Effector memory CD8-positive, alpha-beta T cell (primary cell): ENCODE results near the gene GRN.

Experiments used
- ATAC-seq: fragments of 150-1000 bp; cut with Tn5 transposase; replicated peaks from 2 replicates; pipeline ENCODE4 v1.10.0; 2021; ENCODE audit warnings: mild to moderate bottlenecking, moderate library complexity
- DNase-seq, 3 experiments: peaks; one replicate each; pipeline ENCODE4 v3.0.0; 2021
- H3K27ac Mint-ChIP-seq, 2 donors: one replicate each; pipeline ENCODE4 v1.8.0; 2022; ENCODE audit warnings: mild to moderate bottlenecking in 2 of 2, mixed read lengths in 2 of 2, moderate library complexity in 2 of 2
- H3K27me3 Mint-ChIP-seq, 2 donors: one replicate each; pipeline ENCODE4 v1.8.0; 2022; ENCODE audit warnings: mixed read lengths in 2 of 2
- H3K36me3 Mint-ChIP-seq: one replicate; pipeline ENCODE4 v1.8.0; 2022; ENCODE audit warnings: mild to moderate bottlenecking, moderate library complexity, mixed read lengths; ENCODE audit not compliant: insufficient read depth
- H3K4me1 Mint-ChIP-seq, 2 donors: one replicate each; pipeline ENCODE4 v1.8.0; 2022; ENCODE audit warnings: low read depth in 2 of 2, mixed read lengths in 2 of 2
- H3K4me3 Mint-ChIP-seq, 2 donors: one replicate each; pipeline ENCODE4 v1.8.0; 2022; ENCODE audit warnings: mild to moderate bottlenecking in 2 of 2, mixed read lengths in 2 of 2, moderate library complexity in 2 of 2
- H3K9me3 Mint-ChIP-seq, 2 donors: one replicate each; pipeline ENCODE4 v1.8.0; 2022; ENCODE audit warnings: mixed read lengths in 2 of 2
- total RNA-seq, 9 experiments: gene quantifications; one replicate each; lab custom pipeline; 2026; lab: John Stamatoyannopoulos, UW

GRN gene
- 8.1 to 32.5 (median 19.0) reads per million in 9 experiments for total RNA-seq

DNA sequence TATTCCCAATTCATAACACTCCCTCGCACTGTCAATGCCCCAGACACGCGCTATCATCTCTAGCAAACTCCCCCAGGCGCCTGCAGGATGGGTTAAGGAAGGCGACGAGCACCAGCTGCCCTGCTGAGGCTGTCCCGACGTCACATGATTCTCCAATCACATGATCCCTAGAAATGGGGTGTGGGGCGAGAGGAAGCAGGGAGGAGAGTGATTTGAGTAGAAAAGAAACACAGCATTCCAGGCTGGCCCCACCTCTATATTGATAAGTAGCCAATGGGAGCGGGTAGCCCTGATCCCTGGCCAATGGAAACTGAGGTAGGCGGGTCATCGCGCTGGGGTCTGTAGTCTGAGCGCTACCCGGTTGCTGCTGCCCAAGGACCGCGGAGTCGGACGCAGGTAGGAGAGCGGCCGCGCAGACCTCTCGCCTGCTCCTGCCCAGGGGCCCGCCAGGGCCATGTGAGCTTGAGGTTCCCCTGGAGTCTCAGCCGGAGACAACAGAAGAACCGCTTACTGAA lies at the start of gene GRN:
Gene GRN, plus strand, starts transcription at position 364 of the 515 bp plus-strand sequence. CDS start 3,863 bp downstream, outside the sequence.
- Mint-ChIP-seq H3K36me3 (peaks cover 6% of the 10 kb centered on the region), H3K4me3 (peak within 1 kb of the TSS; percentile 87 to 93), H3K4me1 (peaks cover 28 to 29% of the 10 kb centered on the region in 2 donors), H3K27me3 (peaks cover 17 to 33% of the 10 kb centered on the region in 2 donors), H3K27ac (peak within 1 kb of the TSS; percentile 20 to 80), H3K9me3 (no peaks in the 10 kb centered on the region)
- peak; percentile 97 for ATAC-seq
- peak; percentile 76 to 86 (median 78) for DNase-seq

DNA sequence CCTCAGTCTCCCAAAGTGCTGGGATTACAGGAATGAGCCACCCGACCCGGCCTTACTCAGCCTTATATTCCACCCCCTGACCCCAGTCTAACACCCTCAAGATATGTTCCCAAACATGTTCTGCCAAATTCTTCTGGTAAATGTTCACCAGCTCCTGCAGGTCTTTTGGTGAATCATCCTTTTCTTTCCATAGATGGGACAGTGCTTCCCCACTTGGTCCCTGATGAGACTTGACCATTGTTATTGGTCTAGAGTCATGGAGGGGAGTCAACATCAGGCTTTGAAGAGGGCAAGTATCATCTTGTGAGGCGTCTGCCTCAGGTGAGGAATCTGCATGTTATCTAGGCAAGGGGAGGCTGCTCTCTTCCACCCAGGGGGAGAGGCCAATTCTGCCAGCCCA lies 47.1 kb upstream of the GRN start:
- no peaks in the 10 kb centered on the region for H3K9me3 Mint-ChIP-seq
- H3K27ac Mint-ChIP-seq, result no peak overlapping the region
- H3K27me3 Mint-ChIP-seq, result peaks cover 20 to 50% of the 10 kb centered on the region in 2 donors
- no peaks in the 10 kb centered on the region for H3K36me3 Mint-ChIP-seq
- DNase-seq, result no peak
- no peaks in the 10 kb centered on the region for H3K4me1 Mint-ChIP-seq
- no peak overlapping the region for H3K4me3 Mint-ChIP-seq
- no peak for ATAC-seq

DNA sequence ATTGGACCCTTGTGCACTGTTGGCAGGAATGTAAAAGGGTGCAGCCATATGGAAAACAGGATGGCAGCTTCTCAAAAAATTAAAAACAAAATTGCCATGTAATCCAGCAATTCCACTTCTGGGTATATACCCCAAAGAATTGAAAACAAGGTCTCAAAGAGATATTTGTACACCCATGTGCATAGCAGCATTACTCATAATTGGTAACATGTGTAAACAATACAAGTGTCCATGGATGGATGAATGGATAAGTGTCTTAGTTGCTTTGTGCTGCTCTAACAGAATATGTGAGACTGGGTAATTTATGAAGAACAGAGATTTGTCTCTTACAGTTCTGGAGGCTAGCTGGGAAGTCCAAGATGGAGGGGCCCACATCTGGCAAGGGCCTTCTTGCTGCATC lies 40.5 kb upstream of the GRN start:
- no peaks in the 10 kb centered on the region for H3K9me3 Mint-ChIP-seq
- H3K27me3 Mint-ChIP-seq, result peaks cover 44 to 82% of the 10 kb centered on the region in 2 donors

DNA sequence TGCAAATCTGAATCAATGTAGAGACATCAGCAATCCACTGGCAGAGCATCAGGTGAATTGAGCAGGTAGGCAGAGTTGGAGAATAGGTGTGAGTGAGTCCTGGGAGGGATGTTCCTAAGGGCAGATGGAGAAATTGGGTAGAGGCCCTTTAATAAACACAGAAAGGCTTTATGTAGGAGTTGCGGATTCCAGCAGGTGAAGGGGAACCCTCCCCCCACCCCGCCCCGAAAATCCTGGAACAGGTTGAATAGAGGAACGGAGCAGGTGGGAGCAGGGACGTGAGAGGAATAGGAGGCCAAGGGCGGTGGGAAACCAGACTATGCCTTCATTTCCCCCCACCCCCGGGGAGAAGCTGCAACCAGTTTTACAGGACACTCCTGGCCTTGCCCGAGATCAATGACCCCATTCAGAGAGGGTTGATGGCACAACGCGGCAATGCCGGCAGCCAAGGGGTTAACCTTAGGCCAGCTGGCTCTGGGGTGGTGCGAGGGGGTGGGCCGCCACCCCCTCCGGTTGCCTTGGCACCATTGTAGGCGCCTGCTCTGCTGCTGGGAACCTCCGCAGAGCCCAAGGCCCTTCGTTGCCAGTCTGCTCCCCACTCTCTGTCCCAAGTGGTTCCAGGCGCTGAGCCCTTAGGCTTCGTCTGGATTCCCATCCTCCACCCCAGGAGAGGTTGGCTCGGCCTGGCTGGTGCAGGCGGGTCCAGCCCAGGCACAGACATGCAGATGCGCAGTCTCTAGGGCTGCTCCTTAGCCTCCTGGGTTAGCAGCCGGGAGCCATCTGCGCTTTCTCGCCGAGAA lies 37.5 kb upstream of the GRN start:
- Mint-ChIP-seq H3K4me1 (peaks cover 8 to 17% of the 10 kb centered on the region in 2 donors), H3K27me3 (peaks cover 28 to 73% of the 10 kb centered on the region in 2 donors), H3K36me3 (peaks cover 2% of the 10 kb centered on the region), H3K9me3 (no peaks in the 10 kb centered on the region), H3K4me3 (peak overlapping the region; percentile 45 to 60), H3K27ac (no peak overlapping the region)
- DNase-seq (peak in 1 of 3 experiments; percentile 24), ATAC-seq (peak; percentile 31)

More for the DNA sequence above, 40.5 kb upstream of the GRN start:
- Mint-ChIP-seq H3K4me1 (peaks cover 8 to 11% of the 10 kb centered on the region in 2 donors), H3K4me3 (no peak overlapping the region), H3K27ac (no peak overlapping the region), H3K36me3 (peaks cover 2% of the 10 kb centered on the region)
- DNase-seq (no peak), ATAC-seq (no peak)

DNA sequence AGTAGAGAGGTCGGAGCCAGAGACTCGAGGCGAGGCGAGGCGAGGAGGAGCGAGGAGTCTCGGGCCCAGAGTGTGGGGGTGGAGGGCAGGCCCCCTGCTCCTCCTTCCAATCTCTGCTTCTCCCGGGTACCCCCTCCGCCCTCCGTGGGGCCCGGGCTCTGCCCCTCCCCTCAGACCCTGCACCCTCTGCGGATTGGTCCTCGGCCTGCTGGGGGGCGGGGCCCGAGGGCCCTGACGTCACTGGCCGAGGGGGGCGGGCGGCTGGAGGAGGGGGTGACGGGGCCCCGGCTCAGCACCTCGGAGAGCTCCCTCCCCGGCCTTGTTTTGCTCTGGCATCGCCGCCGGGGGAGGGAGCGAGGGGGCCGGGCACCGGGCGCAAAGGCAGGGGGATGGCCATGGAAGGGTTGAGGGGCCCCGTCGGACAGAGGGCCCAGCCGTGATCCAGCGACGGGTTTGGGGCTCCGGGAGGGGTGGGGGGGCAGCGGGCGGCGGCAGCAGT lies 36.7 kb upstream of the GRN start, which contains the start of gene RUNDC3A:
Gene RUNDC3A, plus strand, starts transcription at position 282 of the 499 bp plus-strand sequence. CDS start 232 bp downstream, outside the sequence.
- peaks cover 8 to 17% of the 10 kb centered on the region in 2 donors for H3K4me1 Mint-ChIP-seq
- peaks cover 2% of the 10 kb centered on the region for H3K36me3 Mint-ChIP-seq
- H3K27ac Mint-ChIP-seq, result no peak within 1 kb of the TSS
- H3K27me3 Mint-ChIP-seq, result peaks cover 21 to 74% of the 10 kb centered on the region in 2 donors
- ATAC-seq (peak; percentile 91), DNase-seq (peak; percentile 80 to 83 (median 82))
- peak within 1 kb of the TSS; percentile 45 to 60 for H3K4me3 Mint-ChIP-seq
- H3K9me3 Mint-ChIP-seq, result no peaks in the 10 kb centered on the region

DNA sequence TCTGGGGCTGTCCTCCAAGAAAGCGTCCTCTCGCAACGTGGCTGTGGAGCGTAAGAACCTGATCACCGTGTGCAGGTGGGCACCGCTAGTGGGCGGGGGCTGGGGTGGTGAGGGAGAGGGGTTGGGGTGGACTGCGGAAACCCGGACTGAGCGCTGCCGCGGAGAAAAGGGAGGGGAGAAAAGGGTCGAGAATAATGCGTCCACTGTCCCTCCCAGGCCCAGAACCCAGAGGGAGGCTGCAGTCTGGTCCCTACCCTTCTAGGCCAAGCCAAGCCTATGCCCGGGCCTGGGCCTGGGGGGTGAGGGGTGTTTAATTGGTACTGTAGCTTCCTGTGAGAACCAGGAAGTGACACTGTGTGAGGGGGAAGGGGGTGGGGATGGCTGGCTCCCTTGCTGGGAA lies 36.2 kb upstream of the GRN start:
- H3K36me3 Mint-ChIP-seq, result peaks cover 2% of the 10 kb centered on the region
- no peak overlapping the region for H3K27ac Mint-ChIP-seq
- DNase-seq, result no peak
- peaks cover 8 to 17% of the 10 kb centered on the region in 2 donors for H3K4me1 Mint-ChIP-seq
- no peaks in the 10 kb centered on the region for H3K9me3 Mint-ChIP-seq
- no peak for ATAC-seq
- peaks cover 25 to 74% of the 10 kb centered on the region in 2 donors for H3K27me3 Mint-ChIP-seq
- peak overlapping the region; percentile 45 to 60 for H3K4me3 Mint-ChIP-seq

DNA sequence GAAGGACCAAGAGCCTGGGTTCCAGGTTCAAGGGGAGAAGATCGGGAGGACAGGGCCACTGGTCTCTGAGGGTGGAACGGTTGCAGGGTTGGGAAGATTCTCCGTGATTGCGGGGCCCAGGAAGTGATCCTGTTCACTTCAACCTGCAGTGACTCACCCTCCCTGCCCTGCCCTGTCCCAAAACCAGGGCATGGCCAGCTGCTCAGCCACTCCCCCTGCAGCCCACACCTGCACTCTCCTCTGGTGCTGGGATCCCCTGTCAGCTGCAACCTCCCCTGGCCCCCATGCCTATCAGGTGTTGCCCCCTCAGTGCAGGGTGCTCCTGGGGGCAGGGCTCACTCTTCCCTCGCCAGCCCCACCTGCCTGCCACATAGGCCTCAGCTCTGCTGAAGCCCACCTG lies 35.6 kb upstream of the GRN start:
- Mint-ChIP-seq H3K4me1 (peaks cover 4 to 14% of the 10 kb centered on the region in 2 donors), H3K36me3 (peaks cover 2% of the 10 kb centered on the region), H3K9me3 (no peaks in the 10 kb centered on the region), H3K4me3 (peak overlapping the region; percentile 45 to 60), H3K27ac (no peak overlapping the region), H3K27me3 (peaks cover 30 to 74% of the 10 kb centered on the region in 2 donors)
- ATAC-seq, result no peak
- DNase-seq, result no peak

DNA sequence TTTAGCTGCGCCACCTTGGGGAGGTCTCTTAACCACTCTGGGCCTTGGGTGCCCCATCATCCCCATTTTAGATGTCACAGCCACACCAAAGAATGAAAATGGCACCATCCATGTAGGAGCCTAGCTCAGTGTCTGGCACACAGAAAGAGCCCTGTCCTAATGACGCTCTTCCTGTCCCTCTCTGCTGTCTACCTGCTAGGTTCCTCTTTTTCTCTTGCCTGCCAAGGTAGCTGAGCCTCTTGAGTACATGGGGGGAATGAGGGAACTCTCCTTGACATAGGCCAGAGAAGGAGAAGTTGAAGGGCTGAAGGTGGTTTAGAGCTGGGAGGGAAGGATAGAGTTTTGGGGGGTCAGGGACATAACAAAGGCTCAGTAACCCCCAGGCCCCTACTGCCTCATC lies 34.9 kb upstream of the GRN start:
- H3K27ac Mint-ChIP-seq, result no peak overlapping the region
- H3K4me1 Mint-ChIP-seq, result peaks cover 4 to 14% of the 10 kb centered on the region in 2 donors
- peaks cover 2% of the 10 kb centered on the region for H3K36me3 Mint-ChIP-seq
- no peak for ATAC-seq
- DNase-seq, result no peak
- H3K4me3 Mint-ChIP-seq, result peak overlapping the region in 1 of 2 donors; percentile 45
- no peaks in the 10 kb centered on the region for H3K9me3 Mint-ChIP-seq
- peaks cover 24 to 70% of the 10 kb centered on the region in 2 donors for H3K27me3 Mint-ChIP-seq

DNA sequence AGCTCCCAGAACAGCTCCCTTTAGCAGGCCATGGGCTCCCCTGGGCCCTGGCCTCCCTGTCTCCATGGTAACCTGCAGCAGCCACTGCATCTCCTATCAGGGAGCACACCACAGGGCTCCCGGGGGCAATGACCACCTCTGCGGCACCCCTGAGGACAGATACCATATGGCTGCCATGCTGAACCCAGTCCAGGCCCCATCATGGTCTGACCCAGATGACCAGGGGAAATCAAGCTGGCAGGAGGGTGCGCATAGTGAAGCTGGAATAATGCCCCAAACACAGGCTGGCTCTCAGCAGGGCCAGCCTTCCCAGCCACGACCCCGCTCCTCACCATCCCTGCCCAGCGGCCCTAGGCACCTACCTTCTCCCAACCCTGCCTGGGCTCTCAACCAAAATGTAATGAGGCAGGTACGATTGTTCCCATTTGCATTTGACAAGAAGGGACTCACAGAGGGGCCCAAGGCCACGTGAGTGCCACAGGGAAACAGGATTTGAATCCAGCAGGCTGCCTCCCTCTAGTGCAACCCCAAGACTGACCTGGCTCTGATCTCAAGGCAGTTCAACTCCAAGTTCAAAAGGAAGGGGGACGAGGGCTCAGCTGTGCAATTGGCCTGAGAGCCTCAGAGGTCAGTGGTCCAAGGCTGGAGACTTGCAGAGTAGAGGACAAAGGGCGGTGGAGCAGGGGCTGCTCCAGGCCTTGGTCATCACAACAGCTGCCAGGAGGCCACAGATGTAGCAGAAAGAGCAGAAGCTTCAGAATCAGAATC lies 34.3 kb upstream of the GRN start:
- no peak overlapping the region for H3K4me3 Mint-ChIP-seq
- H3K27me3 Mint-ChIP-seq, result peaks cover 29 to 73% of the 10 kb centered on the region in 2 donors
- DNase-seq (no peak), ATAC-seq (no peak)
- no peaks in the 10 kb centered on the region for H3K9me3 Mint-ChIP-seq
- H3K4me1 Mint-ChIP-seq, result peaks cover 8 to 17% of the 10 kb centered on the region in 2 donors
- H3K36me3 Mint-ChIP-seq, result peaks cover 4% of the 10 kb centered on the region
- H3K27ac Mint-ChIP-seq, result no peak overlapping the region

DNA sequence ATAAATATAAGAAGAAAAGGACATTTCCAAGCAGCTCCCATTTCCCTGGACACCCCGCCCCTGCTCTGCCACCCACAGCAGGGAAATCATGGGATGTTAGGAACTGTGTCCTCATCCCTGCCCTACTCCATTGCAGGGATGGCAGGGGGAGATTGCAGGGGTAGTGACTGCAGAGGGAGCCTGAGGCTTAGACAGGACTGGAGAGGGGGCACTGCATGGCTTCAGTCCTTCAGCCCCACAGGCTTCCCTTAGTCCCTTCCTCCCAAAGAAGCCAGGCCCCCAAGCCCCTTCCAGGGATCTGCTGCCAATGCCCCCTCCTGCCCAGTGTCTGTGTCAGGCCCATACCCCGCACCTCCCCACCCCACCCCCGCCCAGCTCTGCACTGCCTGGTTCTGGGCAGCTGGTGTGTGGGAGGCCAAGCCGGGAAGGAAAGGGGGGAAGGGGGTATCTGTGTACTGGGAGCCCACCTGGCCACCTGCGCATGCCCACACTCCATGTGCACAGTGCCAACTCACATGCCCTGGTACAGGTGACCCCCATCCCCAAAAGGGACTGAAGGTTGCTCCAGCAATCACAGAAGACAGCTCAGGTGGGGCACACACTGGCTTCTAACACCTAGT lies 33.4 kb upstream of the GRN start:
- peaks cover 14 to 26% of the 10 kb centered on the region in 2 donors for H3K4me1 Mint-ChIP-seq
- peaks cover 31 to 73% of the 10 kb centered on the region in 2 donors for H3K27me3 Mint-ChIP-seq
- ATAC-seq (no peak), DNase-seq (no peak)
- no peak overlapping the region for H3K4me3 Mint-ChIP-seq
- no peaks in the 10 kb centered on the region for H3K9me3 Mint-ChIP-seq
- no peak overlapping the region for H3K27ac Mint-ChIP-seq
- H3K36me3 Mint-ChIP-seq, result peaks cover 5% of the 10 kb centered on the region

DNA sequence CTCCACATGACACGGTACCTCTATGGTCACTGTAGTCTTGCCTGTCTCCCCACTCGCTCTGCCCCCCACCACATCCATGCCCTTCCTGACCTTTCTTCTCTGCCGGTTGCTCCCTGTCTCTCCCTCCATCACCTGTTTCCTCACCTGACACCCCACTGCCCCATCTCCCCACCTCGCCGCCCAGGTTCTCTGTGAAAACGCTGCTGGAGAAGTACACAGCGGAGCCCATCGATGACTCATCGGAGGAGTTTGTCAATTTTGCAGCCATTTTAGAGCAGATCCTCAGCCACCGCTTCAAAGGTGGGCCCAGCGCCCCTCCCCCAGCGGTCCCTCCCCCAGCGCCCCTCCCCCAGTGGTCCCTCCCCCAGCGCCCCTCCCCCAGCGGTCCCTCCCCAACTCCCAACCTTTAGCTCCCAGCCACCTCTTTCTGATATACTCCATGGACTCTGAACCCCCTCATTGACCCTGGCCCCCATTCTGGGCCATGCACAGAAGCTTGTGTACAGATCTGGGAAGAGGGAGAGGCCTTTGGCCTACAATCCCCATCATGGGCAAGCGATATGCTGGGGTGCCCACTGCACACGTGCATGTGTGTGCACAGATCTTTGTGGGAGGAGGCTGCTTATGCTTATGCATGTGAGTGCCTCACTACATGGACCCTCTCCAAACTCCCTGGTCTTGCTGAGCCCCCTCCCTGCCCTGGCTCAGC lies 32.6 kb upstream of the GRN start:
- no peaks in the 10 kb centered on the region for H3K9me3 Mint-ChIP-seq
- peaks cover 10 to 24% of the 10 kb centered on the region in 2 donors for H3K4me1 Mint-ChIP-seq
- H3K27ac Mint-ChIP-seq, result no peak overlapping the region
- ATAC-seq (no peak), DNase-seq (no peak)
- peaks cover 31 to 73% of the 10 kb centered on the region in 2 donors for H3K27me3 Mint-ChIP-seq
- H3K4me3 Mint-ChIP-seq, result no peak overlapping the region
- peaks cover 3% of the 10 kb centered on the region for H3K36me3 Mint-ChIP-seq

DNA sequence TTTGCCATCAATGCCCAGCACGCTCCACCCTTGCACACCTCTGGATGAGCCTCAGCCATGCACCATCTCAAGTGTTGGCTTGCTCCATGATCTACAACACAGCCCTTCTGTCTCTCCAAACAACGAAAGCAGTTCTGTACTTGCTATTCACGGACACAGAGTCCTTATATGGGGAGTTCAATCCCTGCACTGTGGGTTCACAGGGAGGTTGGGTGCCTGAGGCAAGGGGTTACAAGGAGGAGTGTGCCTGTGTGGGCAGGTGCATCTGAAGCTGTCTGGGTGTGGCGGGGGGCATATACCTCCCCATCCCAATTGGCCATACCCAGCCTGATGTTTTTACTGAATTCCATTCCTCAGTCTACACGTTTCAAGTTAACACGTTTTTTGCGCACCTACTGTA lies 31.1 kb upstream of the GRN start:
- Mint-ChIP-seq H3K27me3 (peaks cover 41 to 80% of the 10 kb centered on the region in 2 donors), H3K27ac (no peak overlapping the region), H3K4me3 (peak overlapping the region; percentile 54 to 76), H3K36me3 (peaks cover 13% of the 10 kb centered on the region), H3K4me1 (peaks cover 10 to 26% of the 10 kb centered on the region in 2 donors), H3K9me3 (no peaks in the 10 kb centered on the region)
- DNase-seq, result no peak
- no peak for ATAC-seq
